Retinal pigment epithelial cell (primary cell): ENCODE measurements around the gene LMTK3.
"Not testable (repeated sequence)": the region's sequence is repeated elsewhere in the genome, so short reads cannot be mapped to it uniquely, and the experiment has no call there.

Source experiments
- DNase-seq: peaks from one replicate; pipeline ENCODE4 v3.0.0-alpha.2; 2010; ENCODE audit warnings: low read depth
- H3K4me3 ChIP-seq: 2 replicates; pipeline ENCODE4 v1.5.1; 2011; ENCODE audit warnings: mild to moderate bottlenecking, low read length, control low read depth, moderate library complexity
- CTCF ChIP-seq: conservative IDR thresholded peaks from 2 replicates; pipeline ENCODE4 v1.5.1; 2011; ENCODE audit warnings: low read depth, low read length, control low read depth, inconsistent platforms

Gene LMTK3

DNA sequence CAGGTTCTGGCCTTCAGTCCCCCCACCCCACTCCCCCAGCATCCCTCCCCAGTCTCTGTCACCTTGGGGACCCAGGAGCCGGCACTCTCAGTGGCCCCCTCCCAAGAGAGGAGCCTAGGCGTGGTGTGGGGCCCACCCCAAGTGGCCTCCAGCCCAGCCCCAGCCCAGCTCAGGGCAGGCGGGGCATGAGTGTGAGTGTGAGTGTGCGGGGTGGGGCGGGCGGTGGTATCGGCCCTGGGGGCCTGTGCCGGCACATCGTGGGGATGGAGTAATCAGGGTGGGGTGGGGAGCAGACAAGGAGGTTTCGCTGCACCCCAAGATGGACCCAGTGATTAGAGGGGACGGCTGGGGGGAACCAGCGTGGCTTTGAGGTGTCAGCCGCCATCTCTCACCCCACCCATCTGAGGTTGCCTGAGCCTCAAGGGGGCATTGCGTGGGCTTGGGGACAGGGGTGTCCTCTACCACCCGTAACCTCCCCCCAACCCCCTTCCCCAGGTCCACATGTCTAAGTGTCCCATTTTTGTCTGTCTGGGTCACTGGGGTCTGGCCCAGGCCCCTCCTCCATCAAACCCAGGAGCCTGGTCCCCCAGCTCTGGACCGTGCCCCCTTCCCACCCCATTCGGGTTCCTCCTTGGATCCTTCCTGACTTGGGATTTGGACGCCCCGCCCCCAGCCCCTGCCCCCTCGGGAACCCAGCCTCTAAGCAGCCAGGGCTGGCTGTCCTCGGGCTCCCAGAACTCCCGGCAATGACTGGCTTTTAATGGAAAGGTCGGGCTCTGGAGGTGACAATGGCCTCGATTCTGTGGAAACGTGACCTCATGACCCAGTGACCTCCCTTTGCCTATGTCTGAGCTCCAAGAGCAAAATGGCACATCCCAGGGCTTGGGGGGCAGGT, 33.5 kb upstream of the LMTK3 start:
- H3K4me3 ChIP-seq: no peak overlapping the region
- no peak for DNase-seq
- TF ChIP-seq CTCF: no peak

DNA sequence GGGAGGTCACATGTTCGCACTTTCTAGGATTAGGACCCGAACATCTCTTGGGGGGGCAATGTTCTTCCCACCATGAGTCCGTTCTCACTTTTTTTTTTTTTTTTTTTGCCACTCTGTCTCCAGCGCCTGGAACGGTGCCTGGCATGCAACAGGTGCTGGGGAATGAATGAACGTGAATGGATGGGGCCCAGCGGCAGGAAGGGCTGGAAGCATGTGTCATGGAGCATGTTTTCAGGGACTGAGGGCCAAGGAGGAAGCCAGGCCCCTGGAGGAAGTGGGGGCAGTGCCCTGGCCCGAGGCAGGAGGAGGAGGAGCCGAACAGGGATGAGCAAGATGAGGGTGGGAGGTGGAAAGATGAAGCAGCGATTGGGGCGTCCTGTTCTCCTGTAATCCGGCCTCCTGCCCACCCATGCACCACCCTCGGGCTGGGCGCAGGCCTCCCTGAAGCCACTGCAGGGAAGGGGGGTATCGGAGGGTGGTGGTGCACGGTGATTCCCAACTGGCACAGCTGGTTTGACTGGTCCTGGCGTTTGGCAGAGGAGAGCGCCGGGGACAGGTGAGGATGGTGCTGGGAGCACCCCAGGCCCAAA, 31.6 kb upstream of the LMTK3 start:
- DNase-seq: no peak
- TF ChIP-seq CTCF: no peak
- no peak overlapping the region for H3K4me3 ChIP-seq

DNA sequence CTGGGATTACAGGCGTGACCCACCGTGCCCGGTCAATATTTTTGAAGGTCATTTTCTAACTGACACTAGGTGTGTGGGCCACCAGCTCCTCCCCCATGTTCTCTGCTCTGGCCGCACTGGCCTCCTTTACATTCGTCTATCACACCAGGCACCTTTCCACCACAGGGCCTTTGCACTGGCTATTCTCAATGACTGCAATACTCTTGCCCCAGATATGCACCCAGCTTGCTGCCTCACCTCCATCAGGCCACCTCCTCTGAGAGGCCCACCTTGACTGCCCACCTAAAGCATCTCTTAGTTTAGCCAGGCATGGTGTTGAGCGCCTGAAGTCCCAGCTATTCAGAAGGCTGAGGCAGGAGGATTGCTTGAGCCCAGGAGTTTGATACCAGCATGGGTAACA, 30.2 kb upstream of the LMTK3 start:
- no peak overlapping the region for H3K4me3 ChIP-seq
- TF ChIP-seq CTCF: no peak
- DNase-seq: no peak

- no peak overlapping the region for H3K4me3 ChIP-seq
- DNase-seq: no peak
- no peak for TF ChIP-seq CTCF
Measured at GRCh38 chr19:48540110-48540509, 28.5 kb upstream of the LMTK3 start.

- no peak overlapping the region for H3K4me3 ChIP-seq
- TF ChIP-seq CTCF: no peak
- peak; percentile 45 for DNase-seq
Measured at GRCh38 chr19:48539503-48540096, 28.0 kb upstream of the LMTK3 start.

GRCh38 chr19:48538057-48538456, 26.4 kb upstream of the LMTK3 start:
- H3K4me3 ChIP-seq, DNase-seq: not testable (repeated sequence)

DNA sequence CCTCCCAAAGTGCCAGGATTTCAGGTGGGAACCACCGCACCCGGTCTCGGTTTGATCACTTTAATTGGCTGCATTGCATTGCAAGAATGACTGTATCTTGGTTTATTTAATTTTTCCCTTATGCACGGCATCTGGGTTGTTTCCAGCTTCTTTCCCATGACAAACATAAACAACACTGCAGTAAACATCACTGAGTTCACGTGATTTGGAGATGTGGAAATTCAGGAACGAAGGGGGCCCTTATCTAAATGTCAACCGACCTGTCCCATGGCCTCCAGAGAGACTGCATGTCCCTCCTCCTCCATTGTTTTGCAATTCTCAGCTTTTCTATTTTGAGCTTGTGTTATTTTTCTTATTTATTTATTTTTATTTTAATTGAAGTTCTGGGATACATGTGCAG, 25.9 kb upstream of the LMTK3 start:
- H3K4me3 ChIP-seq: no peak overlapping the region
- no peak for TF ChIP-seq CTCF
- DNase-seq: no peak
